NCI-H1092 treated with DMSO at 0.1 percent for 48 hours (cell line): ENCODE measurements around the gene ADAMTS12.

Experiments used
- DNase-seq: peaks from one replicate; lab custom pipeline; 2025; lab: John Stamatoyannopoulos, UW

Gene ADAMTS12

GRCh38 chr5:33761139-33761538, 130.7 kb downstream of the ADAMTS12 start:
- DNase-seq: no peak

- no peak for DNase-seq
These were observed 133.1 kb downstream of the ADAMTS12 start for GRCh38 chr5:33758737-33759136.

- DNase-seq: no peak
These were observed 135.3 kb downstream of the ADAMTS12 start for GRCh38 chr5:33756491-33756890.

GRCh38 chr5:33755231-33755630, 136.6 kb downstream of the ADAMTS12 start:
- DNase-seq: no peak

GRCh38 chr5:33753704-33754103, 138.1 kb downstream of the ADAMTS12 start:
- no peak for DNase-seq

GRCh38 chr5:33748754-33749153, 143.0 kb downstream of the ADAMTS12 start:
- no peak for DNase-seq

GRCh38 chr5:33745101-33745770, 146.6 kb downstream of the ADAMTS12 start:
- no peak for DNase-seq

GRCh38 chr5:33743099-33743498, 148.7 kb downstream of the ADAMTS12 start:
- no peak for DNase-seq

GRCh38 chr5:33742181-33742580, 149.6 kb downstream of the ADAMTS12 start:
- no peak for DNase-seq

- DNase-seq: no peak
These were observed 152.8 kb downstream of the ADAMTS12 start for GRCh38 chr5:33738967-33739366.

GRCh38 chr5:33738097-33738496, 153.7 kb downstream of the ADAMTS12 start:
- DNase-seq: no peak

- DNase-seq: no peak
These were observed 154.1 kb downstream of the ADAMTS12 start for GRCh38 chr5:33737697-33738096.

GRCh38 chr5:33737284-33737683, 154.5 kb downstream of the ADAMTS12 start:
- DNase-seq: no peak

GRCh38 chr5:33736510-33736909, 155.3 kb downstream of the ADAMTS12 start:
- DNase-seq: no peak

- no peak for DNase-seq
These were observed 156.7 kb downstream of the ADAMTS12 start for GRCh38 chr5:33735072-33735471.

- DNase-seq: no peak
These were observed 157.3 kb downstream of the ADAMTS12 start for GRCh38 chr5:33734537-33734936.

GRCh38 chr5:33733225-33733624, 158.6 kb downstream of the ADAMTS12 start:
- DNase-seq: no peak

GRCh38 chr5:33726422-33727165, 165.2 kb downstream of the ADAMTS12 start:
- no peak for DNase-seq

- no peak for DNase-seq
These were observed 166.0 kb downstream of the ADAMTS12 start for GRCh38 chr5:33725806-33726205.

GRCh38 chr5:33721491-33722200, 170.1 kb downstream of the ADAMTS12 start:
- no peak for DNase-seq

GRCh38 chr5:33720176-33720575, 171.6 kb downstream of the ADAMTS12 start:
- DNase-seq: no peak

- no peak for DNase-seq
These were observed 172.0 kb downstream of the ADAMTS12 start for GRCh38 chr5:33719769-33720168.

GRCh38 chr5:33715661-33716060, 176.1 kb downstream of the ADAMTS12 start:
- DNase-seq: no peak
